ENCODE data around the gene TNNC1.

The TNNC1 gene

DNA sequence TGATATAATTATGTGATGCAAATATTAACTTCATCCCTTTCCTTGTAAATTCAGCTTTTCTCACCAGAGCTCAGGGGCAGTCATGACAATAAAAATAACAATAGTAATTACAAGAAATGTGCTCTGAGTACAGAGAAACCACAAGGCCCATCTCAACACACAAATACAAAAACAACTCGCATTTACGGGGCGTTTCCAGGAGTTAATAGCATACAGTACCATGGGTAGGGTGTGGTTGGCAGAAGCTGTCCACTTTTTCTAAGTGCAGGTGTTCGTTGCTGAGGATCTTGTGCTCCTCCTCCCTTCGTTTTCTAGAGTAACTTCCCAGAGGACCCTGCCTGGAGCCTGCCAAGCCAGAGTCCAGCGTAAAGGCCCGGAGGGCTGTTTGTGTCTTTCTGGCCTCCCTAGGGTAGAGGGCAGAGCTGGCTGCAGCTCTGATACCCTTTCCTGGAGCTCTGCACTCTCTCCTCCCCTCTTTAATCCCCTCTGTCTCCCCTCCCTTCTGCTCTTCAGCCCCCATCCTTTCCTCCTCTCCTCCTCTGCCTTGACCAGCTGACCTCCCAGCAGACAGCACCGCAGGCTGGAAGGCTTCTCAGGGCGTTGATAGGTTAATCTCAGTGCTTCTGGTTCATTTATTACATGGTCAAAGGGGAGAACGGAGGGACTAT lies 20.4 kb downstream of the TNNC1 start:
- POLR2A ChIA-PET = no interaction called here
- CTCF ChIA-PET = interaction anchor here (2.0 to 20.1 kb wide), 2 partner anchors 12 to 21 kb away, joined by 7 to 345 read pairs; partner anchors contain the start of genes SEMA3G and TNNC1
- TF ChIP-seq, protein P1, sequence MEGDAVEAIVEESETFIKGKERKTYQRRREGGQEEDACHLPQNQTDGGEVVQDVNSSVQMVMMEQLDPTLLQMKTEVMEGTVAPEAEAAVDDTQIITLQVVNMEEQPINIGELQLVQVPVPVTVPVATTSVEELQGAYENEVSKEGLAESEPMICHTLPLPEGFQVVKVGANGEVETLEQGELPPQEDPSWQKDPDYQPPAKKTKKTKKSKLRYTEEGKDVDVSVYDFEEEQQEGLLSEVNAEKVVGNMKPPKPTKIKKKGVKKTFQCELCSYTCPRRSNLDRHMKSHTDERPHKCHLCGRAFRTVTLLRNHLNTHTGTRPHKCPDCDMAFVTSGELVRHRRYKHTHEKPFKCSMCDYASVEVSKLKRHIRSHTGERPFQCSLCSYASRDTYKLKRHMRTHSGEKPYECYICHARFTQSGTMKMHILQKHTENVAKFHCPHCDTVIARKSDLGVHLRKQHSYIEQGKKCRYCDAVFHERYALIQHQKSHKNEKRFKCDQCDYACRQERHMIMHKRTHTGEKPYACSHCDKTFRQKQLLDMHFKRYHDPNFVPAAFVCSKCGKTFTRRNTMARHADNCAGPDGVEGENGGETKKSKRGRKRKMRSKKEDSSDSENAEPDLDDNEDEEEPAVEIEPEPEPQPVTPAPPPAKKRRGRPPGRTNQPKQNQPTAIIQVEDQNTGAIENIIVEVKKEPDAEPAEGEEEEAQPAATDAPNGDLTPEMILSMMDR (IDR thresholded peaks at IDR 0.05; ENCODE audit: control extremely low read depth, extremely low read depth, low read depth, missing control alignments) = no peak
- DNase-seq (ENCODE audit: extremely low spot score) = no peak

GRCh38 chr3:52432691-52433141 lies 21.1 kb downstream of the TNNC1 start:
- CTCF ChIA-PET = interaction anchor here (2.0 to 20.1 kb wide), 2 partner anchors 13 to 20 kb away, joined by 7 to 345 read pairs; partner anchors contain the start of genes SEMA3G and TNNC1
- POLR2A ChIA-PET = no interaction called here
- DNase-seq (ENCODE audit: extremely low spot score) = no peak
- TF ChIP-seq, protein P1 (IDR thresholded peaks at IDR 0.05; ENCODE audit: control extremely low read depth, extremely low read depth, low read depth, missing control alignments) = no peak

- POLR2A ChIA-PET = no interaction called here
- no peak for DNase-seq (ENCODE audit: extremely low spot score)
- TF ChIP-seq, protein P1 (IDR thresholded peaks at IDR 0.05; ENCODE audit: control extremely low read depth, extremely low read depth, low read depth, missing control alignments) = no peak
- CTCF ChIA-PET = interaction anchor here (0.9 to 20.1 kb wide), 3 partner anchors 14 to 212 kb away, joined by 4 to 345 read pairs (median 9); partner anchors contain the start of genes SEMA3G and TNNC1
Observed at GRCh38 chr3:52432225-52432624, 21.6 kb downstream of the TNNC1 start.

- TF ChIP-seq, protein P1 (IDR thresholded peaks at IDR 0.05; ENCODE audit: control extremely low read depth, extremely low read depth, low read depth, missing control alignments) = no peak
- ChIA-PET POLR2A (no interaction called here), CTCF (interaction anchor here (0.9 to 20.1 kb wide), 3 partner anchors 14 to 211 kb away, joined by 4 to 345 read pairs (median 9); partner anchors contain the start of genes SEMA3G and TNNC1)
- DNase-seq (ENCODE audit: extremely low spot score) = no peak
Observed at GRCh38 chr3:52431459-52432223, 22.2 kb downstream of the TNNC1 start.

DNA sequence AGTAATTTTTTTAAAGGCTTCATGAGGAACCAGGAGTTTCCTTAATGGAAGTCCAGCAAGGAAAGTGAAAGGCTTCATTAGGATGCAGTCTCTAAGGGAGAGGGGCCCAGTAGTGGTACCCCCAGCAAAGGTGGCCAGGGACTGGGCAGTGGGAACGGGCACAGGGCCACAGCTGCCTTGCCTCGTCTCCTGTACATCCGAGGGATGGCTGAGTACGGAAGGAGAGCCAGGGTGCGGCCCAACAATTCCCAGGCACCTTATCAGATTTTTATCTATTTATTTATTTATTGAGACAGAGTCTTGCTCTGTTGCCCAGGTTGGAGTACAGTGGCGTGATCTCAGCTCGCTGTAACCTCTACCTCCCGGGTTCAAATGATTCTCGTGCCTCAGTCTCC lies 23.4 kb downstream of the TNNC1 start:
- ChIA-PET CTCF (interaction anchor here (1.6 to 20.1 kb wide), 3 partner anchors 13 to 18 kb away, joined by 4 to 345 read pairs (median 9); partner anchors contain the start of genes SEMA3G and TNNC1), POLR2A (no interaction called here)
- TF ChIP-seq, protein P1 (IDR thresholded peaks at IDR 0.05; ENCODE audit: control extremely low read depth, extremely low read depth, low read depth, missing control alignments) = no peak
- no peak for DNase-seq (ENCODE audit: extremely low spot score)

DNA sequence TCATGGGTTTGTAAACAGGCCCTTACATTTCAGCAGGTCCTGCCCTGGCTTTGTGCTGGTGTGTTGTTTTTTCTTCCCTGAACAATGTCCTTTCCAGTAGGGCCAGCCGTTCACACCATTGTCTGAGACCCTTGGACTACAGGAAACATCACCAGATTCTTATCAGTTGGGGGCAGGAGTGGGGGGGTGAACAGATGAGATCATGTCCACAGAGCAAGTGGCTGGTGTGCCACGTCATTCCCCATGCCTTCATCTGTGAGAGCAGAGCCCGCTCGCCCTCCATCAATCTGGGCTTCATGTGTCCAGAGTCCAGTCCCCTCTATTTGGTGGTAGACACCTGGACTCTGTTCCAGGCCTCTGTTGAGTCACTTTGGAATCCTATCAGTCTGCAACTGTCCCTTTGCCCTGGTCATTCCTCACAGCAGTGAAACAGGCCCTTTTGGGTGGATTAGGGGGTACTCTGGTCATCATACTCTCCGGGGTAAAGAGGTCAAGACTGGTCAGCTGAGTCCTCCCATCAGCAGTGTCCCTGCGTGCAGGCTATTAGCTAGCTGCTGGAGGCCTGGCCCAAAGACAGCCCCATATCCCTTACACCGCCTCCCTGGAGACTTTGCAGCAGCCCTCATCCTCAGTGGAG lies 23.9 kb downstream of the TNNC1 start:
- ChIA-PET POLR2A (no interaction called here), CTCF (interaction anchor here (1.0 to 20.1 kb wide), 6 partner anchors 13 to 148 kb away, joined by 3 to 345 read pairs (median 10); partner anchors contain the start of genes SEMA3G and TNNC1)
- no peak for DNase-seq (ENCODE audit: extremely low spot score)
- TF ChIP-seq, protein P1 (IDR thresholded peaks at IDR 0.05; ENCODE audit: control extremely low read depth, extremely low read depth, low read depth, missing control alignments) = no peak

All from GM10248 (cell line).